T1000 (cell line): ENCODE measurements around the gene YWHAG.
A peak's percentile ranks its signal among the peaks of the same experiment; 100 is the strongest.
"Not testable (repeated sequence)": the region's sequence is repeated elsewhere in the genome, so short reads cannot be mapped to it uniquely, and the experiment has no call there.

Experiments used
- DNase-seq: peaks from one replicate; lab custom pipeline; 2025; ENCODE audit warnings: mixed read lengths; lab: John Stamatoyannopoulos, UW

The YWHAG gene

GRCh38 chr7:76294344-76295024, 64.3 kb downstream of the YWHAG start:
- peak; percentile 90 for DNase-seq

- DNase-seq = no peak
Observed at GRCh38 chr7:76293407-76293901, 65.3 kb downstream of the YWHAG start.

- not testable (repeated sequence) for DNase-seq
Observed at GRCh38 chr7:76292911-76293310, 65.9 kb downstream of the YWHAG start.

GRCh38 chr7:76292213-76292573, 66.6 kb downstream of the YWHAG start:
- no peak for DNase-seq

- peak; percentile 97 for DNase-seq
Observed at GRCh38 chr7:76291351-76292212, 67.2 kb downstream of the YWHAG start.

- DNase-seq = not testable (repeated sequence)
Observed at GRCh38 chr7:76290847-76291350, 67.9 kb downstream of the YWHAG start.

- no peak for DNase-seq
Observed at GRCh38 chr7:76286842-76287403, 71.9 kb downstream of the YWHAG start.

- DNase-seq = no peak
Observed at GRCh38 chr7:76285604-76286374, 73.0 kb downstream of the YWHAG start.

GRCh38 chr7:76283254-76284159, 75.3 kb downstream of the YWHAG start:
- no peak for DNase-seq

- DNase-seq = no peak
Observed at GRCh38 chr7:76282344-76283253, 76.2 kb downstream of the YWHAG start.

- DNase-seq = no peak
Observed at GRCh38 chr7:76281706-76282343, 77.0 kb downstream of the YWHAG start.

GRCh38 chr7:76281006-76281705, 77.6 kb downstream of the YWHAG start:
- DNase-seq = no peak

GRCh38 chr7:76280408-76280807, 78.4 kb downstream of the YWHAG start:
- no peak for DNase-seq

GRCh38 chr7:76278540-76278939, 80.3 kb downstream of the YWHAG start:
- DNase-seq = no peak
